Liver (tissue), 3 donors: ENCODE data around the gene CALHM5.

ENCODE experiments used
- CTCF ChIP-seq: fragments of 150-350 bp; IDR thresholded peaks from 2 replicates; pipeline ENCODE4 v1.5.1; 2017; ENCODE audit warnings: improper control_type of control experiment, low read depth, low read length; ENCODE audit not compliant: missing input control
- FOXA2 ChIP-seq: IDR thresholded peaks from 2 replicates; pipeline ENCODE4 v1.6.1; 2016; ENCODE audit warnings: antibody characterized with exemption
- REST ChIP-seq: IDR thresholded peaks from 2 replicates; pipeline ENCODE4 v1.6.1; 2016; ENCODE audit warnings: antibody characterized with exemption, mild to moderate bottlenecking
- TAF1 ChIP-seq: conservative IDR thresholded peaks from 2 replicates; pipeline ENCODE4 v1.6.1; 2016; ENCODE audit warnings: antibody characterized with exemption, mild to moderate bottlenecking
- ZBTB33 ChIP-seq: IDR thresholded peaks from 2 replicates; pipeline ENCODE4 v1.6.1; 2016; ENCODE audit warnings: antibody characterized with exemption
- donor health status: healthy.
- donor health status: healthy.

GRCh38 chr6:116562019-116562403 is 50.6 kb downstream of the CALHM5 start:
- TF ChIP-seq CTCF (no peak), REST (no peak), FOXA2 (no peak), TAF1 (no peak), ZBTB33 (no peak)
